Skeletal muscle satellite cell (primary cell): Measurements from ENCODE around the gene TEDDM1. TPM values are rescaled to one million over a fixed set of nuclear protein-coding genes. Genes with fewer than 3 reads are reported as not detected.
"Not testable (repeated sequence)": the region's sequence is repeated elsewhere in the genome, so short reads cannot be mapped to it uniquely, and the experiment has no call there.

ENCODE experiments used
- H3K27me3 ChIP-seq: 2 replicates; pipeline ENCODE4 v1.7.0; 2013; ENCODE audit warnings: low read length; ENCODE audit not compliant: control insufficient read depth, insufficient read depth
- H3K36me3 ChIP-seq: 2 replicates; pipeline ENCODE4 v1.7.0; 2013; ENCODE audit warnings: mild to moderate bottlenecking, control low read depth, low read length; ENCODE audit not compliant: insufficient read depth
- H3K4me1 ChIP-seq: 2 replicates; pipeline ENCODE4 v1.7.0; 2013; ENCODE audit warnings: low read length; ENCODE audit not compliant: control insufficient read depth, insufficient read depth
- H3K4me2 ChIP-seq: 2 replicates; pipeline ENCODE4 v1.7.0; 2013; ENCODE audit warnings: mild to moderate bottlenecking, low read length
- H3K4me3 ChIP-seq: 2 replicates; pipeline ENCODE4 v1.7.0; 2013; ENCODE audit warnings: low read length
- H3K9ac ChIP-seq: 2 replicates; pipeline ENCODE4 v1.7.0; 2013; ENCODE audit warnings: mild to moderate bottlenecking, low read depth, low read length, moderate library complexity
- H3K9me3 ChIP-seq: replicated peaks from 2 replicates; pipeline ENCODE4 v1.7.0; 2013; ENCODE audit warnings: mild to moderate bottlenecking, control low read depth, low read length
- total RNA-seq: library from RNA; depleted of rRNA; stranded (reverse); fragments of >200 nt; gene quantifications from 2 replicates; pipeline ENCODE4 v1.2.3, GENCODE V29; 2012; rRNA removed

TEDDM1 gene, protein sequence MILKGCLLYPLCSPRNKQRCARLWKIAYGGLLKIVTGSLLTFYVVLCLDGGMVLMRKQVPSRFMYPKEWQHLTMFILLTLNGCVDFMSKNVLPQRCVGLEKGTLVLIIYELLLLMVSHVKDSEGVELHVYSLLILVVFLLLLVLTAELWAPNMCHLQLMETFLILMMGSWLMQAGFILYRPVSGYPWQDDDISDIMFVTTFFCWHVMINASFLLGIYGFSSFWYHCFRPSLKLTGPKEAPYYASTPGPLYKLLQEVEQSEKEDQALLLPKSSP
- not detected in 2 replicates for total RNA-seq

DNA sequence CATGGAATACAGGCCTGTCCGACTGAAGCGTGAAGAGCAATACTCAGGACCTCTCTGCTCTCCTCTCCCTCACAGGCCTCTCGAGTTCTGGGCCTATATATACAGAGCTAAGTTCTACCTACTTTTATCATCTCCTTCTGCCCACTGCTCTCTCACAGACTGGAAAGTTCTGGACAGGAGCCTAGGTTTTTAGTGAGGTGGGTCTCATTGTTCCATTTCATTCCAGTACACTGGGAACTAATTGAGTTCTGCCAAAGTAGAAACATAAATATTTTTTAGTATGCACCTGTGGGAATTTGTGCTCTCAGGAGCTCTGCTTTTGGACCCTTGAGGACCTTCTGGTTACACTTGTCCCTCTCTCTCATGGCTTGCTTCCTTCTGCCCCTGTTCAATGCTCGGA lies at the start of gene TEDDM1:
Gene TEDDM1, minus strand, starts transcription at position 101 of the 400 bp plus-strand sequence. CDS start 182 bp downstream, outside the sequence.
- Histone ChIP-seq H3K4me2 (no peak within 1 kb of the TSS), H3K27me3 (no peaks in the 10 kb centered on the region)

DNA sequence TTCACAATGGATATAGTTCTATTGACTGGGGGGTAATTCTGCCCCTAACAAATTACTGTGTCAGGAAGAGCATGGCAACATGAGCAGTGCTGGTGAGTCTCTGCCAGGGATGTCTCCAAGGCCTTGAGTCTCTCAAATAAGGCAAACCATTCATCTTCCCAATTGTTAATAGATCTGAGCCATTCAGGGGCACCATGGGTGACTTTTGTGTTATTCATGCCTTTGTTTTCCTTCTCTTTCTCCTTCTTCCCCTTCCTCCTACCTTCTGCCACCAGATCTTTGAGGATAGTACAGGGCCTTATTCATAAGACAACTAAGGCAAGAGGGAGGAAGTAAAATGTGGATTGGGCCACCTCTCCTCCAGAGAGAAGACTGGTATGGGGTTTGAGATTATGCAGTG lies 49.6 kb upstream of the TEDDM1 start, which contains the start of gene RGSL1:
Gene RGSL1, plus strand, starts transcription at position 60 of the 400 bp plus-strand sequence. Its CDS starts 20 bp downstream, at position 80.
- no peak within 1 kb of the TSS for H3K9ac ChIP-seq
- no peaks in the 10 kb centered on the region for H3K9me3 ChIP-seq
- H3K36me3 ChIP-seq: no peaks in the 10 kb centered on the region
- H3K4me2 ChIP-seq: no peak within 1 kb of the TSS
- H3K4me1 ChIP-seq: no peaks in the 10 kb centered on the region
- H3K4me3 ChIP-seq: no peak within 1 kb of the TSS
- no peaks in the 10 kb centered on the region for H3K27me3 ChIP-seq

More for the DNA sequence above, at the start of gene TEDDM1:
- peaks cover 14% of the 10 kb centered on the region for H3K4me1 ChIP-seq
- no peaks in the 10 kb centered on the region for H3K36me3 ChIP-seq
- no peak within 1 kb of the TSS for H3K9ac ChIP-seq
- no peak within 1 kb of the TSS for H3K4me3 ChIP-seq
- H3K9me3 ChIP-seq: no peaks in the 10 kb centered on the region

DNA sequence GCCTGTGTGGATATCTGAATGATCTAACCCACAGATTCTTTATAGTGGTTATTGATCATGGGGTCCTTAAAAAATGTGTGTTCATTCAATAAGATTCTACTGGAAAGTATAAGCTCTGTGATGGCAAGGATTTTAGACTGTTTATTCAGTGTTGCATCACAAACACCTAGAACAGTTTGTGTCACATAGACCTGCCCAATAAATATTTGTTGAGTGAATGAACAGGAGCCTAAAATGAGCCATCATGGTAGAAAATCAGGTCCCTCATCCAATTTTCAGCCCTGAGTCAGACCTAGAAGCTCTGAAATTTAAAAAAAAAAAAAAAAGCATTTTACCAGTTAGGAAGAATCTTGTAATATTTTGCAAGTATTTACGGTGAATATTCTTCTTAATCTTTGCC lies 47.2 kb upstream of the TEDDM1 start:
- Histone ChIP-seq H3K36me3 (no peaks in the 10 kb centered on the region), H3K9ac (no peak overlapping the region), H3K4me1 (no peaks in the 10 kb centered on the region), H3K4me3 (no peak overlapping the region), H3K9me3 (no peaks in the 10 kb centered on the region), H3K27me3 (no peaks in the 10 kb centered on the region), H3K4me2 (no peak overlapping the region)

DNA sequence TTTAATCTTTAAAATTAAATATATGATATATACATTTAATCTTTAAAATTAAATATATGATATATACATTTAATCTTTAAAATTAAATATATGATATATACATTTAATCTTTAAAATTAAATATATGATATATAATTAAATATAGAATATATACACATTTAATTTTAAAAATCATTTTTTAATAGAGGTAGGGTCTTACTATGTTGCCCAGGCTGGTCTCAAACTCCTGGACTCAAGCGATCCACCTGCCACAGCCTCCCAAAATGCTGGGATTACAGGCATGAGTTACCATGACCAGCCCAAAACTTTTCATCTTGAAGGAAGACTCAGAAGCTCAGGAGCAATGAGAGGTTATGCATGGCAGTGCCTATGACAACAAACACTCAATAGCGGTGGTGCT lies 46.7 kb upstream of the TEDDM1 start:
- not testable (repeated sequence) for H3K9ac ChIP-seq, H3K27me3 ChIP-seq, H3K4me3 ChIP-seq, H3K4me1 ChIP-seq, H3K36me3 ChIP-seq, H3K9me3 ChIP-seq, H3K4me2 ChIP-seq

DNA sequence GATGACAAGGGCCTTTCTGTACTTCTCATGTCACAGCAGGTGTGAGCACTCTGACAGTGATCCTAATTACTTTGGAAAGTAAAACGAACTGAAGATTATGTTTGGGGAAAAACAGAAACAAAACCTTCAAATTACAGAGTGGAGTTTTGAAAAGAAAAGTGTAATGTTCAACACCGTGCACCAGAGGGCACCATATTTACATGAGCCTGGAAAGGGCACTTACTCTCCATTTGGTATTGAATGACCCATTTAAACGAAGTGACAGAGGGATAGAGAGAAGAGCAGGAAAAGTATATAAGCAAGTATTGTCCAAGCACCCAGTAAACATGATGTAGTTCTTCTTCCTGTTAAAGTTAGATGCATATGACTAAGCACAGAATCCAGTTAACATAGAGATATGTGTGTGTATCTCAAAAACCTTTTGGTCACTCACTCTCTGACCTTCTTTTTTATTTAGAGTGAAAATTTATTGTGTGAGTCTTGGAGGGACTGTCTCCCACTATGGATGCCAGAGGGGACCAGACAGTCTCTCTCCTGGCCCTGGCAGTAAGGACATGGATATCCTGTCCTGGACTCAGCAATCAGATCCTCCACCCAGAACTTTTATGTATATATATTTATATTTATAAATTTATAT lies 45.7 kb upstream of the TEDDM1 start:
- H3K4me3 ChIP-seq: no peak overlapping the region
- no peak overlapping the region for H3K9ac ChIP-seq
- no peaks in the 10 kb centered on the region for H3K4me1 ChIP-seq
- no peaks in the 10 kb centered on the region for H3K36me3 ChIP-seq
- H3K9me3 ChIP-seq: no peaks in the 10 kb centered on the region
- no peak overlapping the region for H3K4me2 ChIP-seq
- no peaks in the 10 kb centered on the region for H3K27me3 ChIP-seq

DNA sequence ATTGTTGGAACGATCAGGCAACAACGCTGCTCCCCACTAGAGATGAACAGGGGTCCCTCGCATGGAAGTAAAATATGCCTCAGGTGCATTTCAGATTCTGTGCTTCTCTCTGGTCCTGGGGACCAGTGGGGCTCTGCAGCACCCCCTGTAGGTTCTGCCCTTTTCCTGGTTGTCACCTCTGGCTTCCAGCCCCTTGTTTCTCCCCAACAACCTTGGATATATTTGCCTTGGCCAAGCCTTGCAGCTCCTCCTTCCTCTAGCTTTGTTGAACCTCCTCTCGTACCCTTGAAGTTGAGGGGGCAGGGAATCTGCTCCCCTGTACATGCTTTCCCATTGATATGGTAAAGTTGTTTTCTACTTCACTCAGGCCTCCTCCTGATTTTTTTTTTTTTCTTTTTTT lies 44.0 kb upstream of the TEDDM1 start:
- Histone ChIP-seq H3K4me1 (no peaks in the 10 kb centered on the region), H3K27me3 (no peaks in the 10 kb centered on the region), H3K36me3 (no peaks in the 10 kb centered on the region), H3K4me3 (no peak overlapping the region), H3K9me3 (no peaks in the 10 kb centered on the region), H3K4me2 (no peak overlapping the region), H3K9ac (no peak overlapping the region)

DNA sequence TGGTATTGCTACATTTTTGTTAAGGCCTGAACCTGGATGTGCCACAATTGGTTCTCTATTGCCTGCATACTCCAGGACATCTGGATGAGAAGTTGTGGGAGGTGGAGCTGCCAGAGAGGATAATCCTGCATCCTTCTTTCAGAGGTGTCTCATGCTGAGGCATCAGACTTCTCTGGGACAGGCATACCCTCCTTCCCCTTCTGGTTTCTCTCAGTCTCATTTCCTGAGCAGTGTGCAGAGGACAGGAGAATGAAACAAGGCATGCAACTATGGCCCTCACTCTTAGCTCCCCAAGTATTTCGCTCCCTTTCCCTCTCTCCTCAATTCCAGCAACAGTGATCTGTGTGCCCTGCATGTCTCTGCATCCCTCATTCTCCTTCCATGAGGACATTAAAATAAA lies 41.9 kb upstream of the TEDDM1 start:
- H3K27me3 ChIP-seq: no peaks in the 10 kb centered on the region
- no peaks in the 10 kb centered on the region for H3K4me1 ChIP-seq

DNA sequence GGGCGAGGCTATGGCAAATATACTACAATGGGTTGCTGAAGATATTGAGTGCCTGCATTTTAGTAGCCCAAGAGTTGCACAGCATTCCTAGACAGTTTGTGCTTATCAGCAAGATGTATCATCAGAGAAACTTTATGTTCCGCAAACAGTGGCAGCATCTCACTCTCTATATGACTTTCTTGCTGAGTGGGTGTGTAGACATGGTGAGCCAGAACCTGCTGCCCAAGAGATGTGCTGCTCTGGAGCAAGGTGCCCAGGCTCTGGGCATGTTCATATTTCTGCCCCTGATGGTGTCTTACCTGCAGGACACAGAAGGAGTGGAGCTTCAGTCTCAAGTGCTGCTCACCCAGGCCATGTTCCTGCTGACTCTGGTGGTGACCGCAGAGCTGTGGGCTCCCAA lies 41.3 kb upstream of the TEDDM1 start:
- H3K9me3 ChIP-seq: no peaks in the 10 kb centered on the region
- no peak overlapping the region for H3K4me2 ChIP-seq
- H3K9ac ChIP-seq: no peak overlapping the region
- no peak overlapping the region for H3K4me3 ChIP-seq
- no peaks in the 10 kb centered on the region for H3K36me3 ChIP-seq
- H3K4me1 ChIP-seq: no peaks in the 10 kb centered on the region
- H3K27me3 ChIP-seq: no peaks in the 10 kb centered on the region

More for the DNA sequence above, 41.9 kb upstream of the TEDDM1 start:
- H3K9me3 ChIP-seq: no peaks in the 10 kb centered on the region
- H3K4me3 ChIP-seq: no peak overlapping the region
- H3K4me2 ChIP-seq: no peak overlapping the region
- H3K36me3 ChIP-seq: no peaks in the 10 kb centered on the region
- H3K9ac ChIP-seq: no peak overlapping the region

DNA sequence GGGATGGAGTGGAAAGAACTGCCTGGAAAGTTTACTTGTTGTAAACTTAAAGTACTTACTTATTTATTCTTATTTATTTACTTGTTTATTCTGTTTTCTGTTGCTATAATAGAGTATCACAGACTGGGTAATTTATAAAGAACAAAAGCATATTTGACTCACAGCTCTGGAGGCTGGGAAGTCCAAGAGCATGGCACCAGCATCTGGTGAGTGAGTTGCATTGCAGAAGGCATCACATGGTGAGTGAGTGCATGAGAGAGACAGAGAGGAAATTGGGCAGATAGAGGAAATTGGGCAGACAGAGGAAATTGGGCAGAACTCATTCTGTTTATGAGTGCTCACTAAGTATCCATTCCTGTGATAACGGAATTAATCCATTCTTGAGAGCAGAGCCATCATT lies 37.9 kb upstream of the TEDDM1 start:
- Histone ChIP-seq H3K4me1 (no peaks in the 10 kb centered on the region), H3K36me3 (no peaks in the 10 kb centered on the region), H3K27me3 (no peaks in the 10 kb centered on the region), H3K9ac (no peak overlapping the region), H3K4me2 (no peak overlapping the region), H3K4me3 (no peak overlapping the region), H3K9me3 (no peaks in the 10 kb centered on the region)

DNA sequence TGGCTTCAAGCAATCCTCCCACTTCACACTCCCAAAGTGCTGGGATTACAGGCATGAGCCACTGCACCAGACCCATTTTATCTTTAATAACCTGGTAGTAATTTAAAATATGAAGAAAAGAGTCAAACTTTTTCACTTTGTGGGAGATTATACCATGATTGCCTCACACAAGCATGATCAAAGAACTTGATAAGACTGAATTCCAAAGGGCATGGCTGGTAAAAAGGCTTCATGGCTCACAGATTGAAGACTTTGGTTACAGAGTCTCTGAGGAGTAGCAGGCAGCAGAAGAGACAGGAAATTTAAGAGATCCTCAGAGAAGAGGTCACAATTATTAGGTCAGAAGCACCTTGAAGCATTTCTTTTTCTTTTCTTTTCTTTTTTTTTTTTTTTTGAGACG lies 33.1 kb upstream of the TEDDM1 start:
- no peak overlapping the region for H3K9ac ChIP-seq
- no peak overlapping the region for H3K4me3 ChIP-seq
- H3K9me3 ChIP-seq: no peaks in the 10 kb centered on the region
- no peaks in the 10 kb centered on the region for H3K27me3 ChIP-seq
- H3K4me1 ChIP-seq: no peaks in the 10 kb centered on the region
- no peak overlapping the region for H3K4me2 ChIP-seq
- no peaks in the 10 kb centered on the region for H3K36me3 ChIP-seq

DNA sequence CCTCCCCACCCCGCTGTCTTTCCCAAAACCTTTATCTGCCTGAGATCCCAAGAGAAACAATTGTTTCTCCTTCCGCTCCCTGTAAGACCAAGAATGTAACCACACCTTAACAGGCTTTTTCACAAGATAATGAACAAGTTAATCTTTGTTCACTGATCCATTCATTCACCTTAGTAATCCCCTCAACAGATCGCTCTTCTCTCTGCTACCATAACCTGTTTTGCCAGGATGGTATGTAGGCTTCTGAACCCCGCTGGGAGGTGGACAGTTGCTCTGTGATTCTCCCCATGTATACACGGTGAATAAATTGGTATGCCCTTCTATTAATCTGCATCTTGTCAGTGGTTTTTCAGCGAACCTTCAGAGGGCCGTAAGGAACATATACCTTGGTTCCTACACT lies 30.8 kb upstream of the TEDDM1 start:
- Histone ChIP-seq H3K4me2 (no peak overlapping the region), H3K9me3 (no peaks in the 10 kb centered on the region), H3K4me3 (no peak overlapping the region), H3K9ac (no peak overlapping the region), H3K27me3 (no peaks in the 10 kb centered on the region), H3K4me1 (no peaks in the 10 kb centered on the region), H3K36me3 (no peaks in the 10 kb centered on the region)
